Ascending aorta (tissue), 2 donors: ENCODE results near the gene TEX28. TPM values are rescaled to one million over a fixed set of nuclear protein-coding genes. Genes with fewer than 3 reads are reported as not detected.
"Not testable (repeated sequence)": the region's sequence is repeated elsewhere in the genome, so short reads cannot be mapped to it uniquely, and the experiment has no call there.

Experiments
- DNase-seq, 2 donors: peaks; one replicate each; pipeline ENCODE4 v3.0.0-alpha.2; 2019; ENCODE audit warnings: low spot score in 2 of 2
- H3K27ac ChIP-seq, 2 donors: fragments of 200-600 bp; sonication (generic); one replicate each; pipeline ENCODE4 v1.5.1; 2016 to 2017; ENCODE audit warnings: mild to moderate bottlenecking in 1 of 2
- H3K27me3 ChIP-seq: fragments of 200-600 bp; sonication (generic); one replicate; pipeline ENCODE4 v1.5.1; 2017
- H3K36me3 ChIP-seq, 2 donors: fragments of 200-600 bp; sonication (generic); one replicate each; pipeline ENCODE4 v1.5.1; 2016
- H3K4me1 ChIP-seq, 2 donors: fragments of 200-600 bp; sonication (generic); one replicate each; pipeline ENCODE4 v1.5.1; 2016 to 2017; ENCODE audit warnings: mild to moderate bottlenecking in 1 of 2
- H3K4me3 ChIP-seq, 2 donors: fragments of 200-600 bp; sonication (generic); one replicate each; pipeline ENCODE4 v1.5.1; 2016 to 2017; ENCODE audit warnings: mild to moderate bottlenecking in 1 of 2
- H3K9me3 ChIP-seq, 2 donors: fragments of 200-600 bp; sonication (generic); one replicate each; pipeline ENCODE4 v1.5.1; 2016
- CTCF ChIP-seq, 3 experiments: fragments of 200-600 bp in 2 of 3; fragments of 450-650 bp in 1 of 3; sonication (generic) in 2 of 3; IDR thresholded peaks; one replicate each; pipeline ENCODE4 v1.5.1; 2016 to 2019; ENCODE audit warnings: antibody characterized with exemption in 3 of 3, mild to moderate bottlenecking in 1 of 3, moderate library complexity in 1 of 3
- intact Hi-C: fragments of 100-400 bp; cut with DNase I; formaldehyde crosslinking; loops from one replicate; pipeline ENCODE4 v1.15.1; 2023
- total RNA-seq: library from RNA; depleted of rRNA; stranded (reverse); fragments of >200 nt; gene quantifications from one replicate; pipeline ENCODE4 v1.1.0, GENCODE V29; 2016

TEX28 gene
- total RNA-seq, 1 donor from 2014 or later, result not detected

GRCh38 chrX:154303476-154303875 lies 8.6 kb upstream of the TEX28 start:
- no peak for TF ChIP-seq CTCF (IDR thresholded peaks at IDR 0.05)
- H3K36me3 ChIP-seq, result no peaks in the 10 kb centered on the region
- no peak overlapping the region for H3K4me3 ChIP-seq
- H3K27ac ChIP-seq, result no peak overlapping the region
- intact Hi-C loops, result no loop called here
- H3K4me1 ChIP-seq, result no peaks in the 10 kb centered on the region
- no peaks in the 10 kb centered on the region for H3K9me3 ChIP-seq
- no peaks in the 10 kb centered on the region for H3K27me3 ChIP-seq
- DNase-seq, result no peak

- H3K9me3 ChIP-seq, H3K27me3 ChIP-seq, H3K4me3 ChIP-seq, DNase-seq, H3K27ac ChIP-seq, H3K4me1 ChIP-seq, intact Hi-C loops, H3K36me3 ChIP-seq: not testable (repeated sequence)
These were observed 8.1 kb upstream of the TEX28 start for GRCh38 chrX:154302998-154303397.

- intact Hi-C loops, result no loop called here
- no peaks in the 10 kb centered on the region for H3K36me3 ChIP-seq
- H3K27me3 ChIP-seq, result no peaks in the 10 kb centered on the region
- no peaks in the 10 kb centered on the region for H3K9me3 ChIP-seq
- H3K4me3 ChIP-seq, result no peak overlapping the region
- DNase-seq, result no peak
- no peak for TF ChIP-seq CTCF (IDR thresholded peaks at IDR 0.05)
- H3K27ac ChIP-seq, result no peak overlapping the region
- no peaks in the 10 kb centered on the region for H3K4me1 ChIP-seq
These were observed 5.9 kb upstream of the TEX28 start for GRCh38 chrX:154300816-154301215.

- Histone ChIP-seq H3K9me3 (no peaks in the 10 kb centered on the region), H3K27ac (no peak overlapping the region), H3K4me1 (no peaks in the 10 kb centered on the region), H3K4me3 (no peak overlapping the region), H3K27me3 (no peaks in the 10 kb centered on the region), H3K36me3 (no peaks in the 10 kb centered on the region)
- no peak for TF ChIP-seq CTCF (IDR thresholded peaks at IDR 0.05)
- intact Hi-C loops, result no loop called here
- no peak for DNase-seq
These were observed 3.4 kb upstream of the TEX28 start for GRCh38 chrX:154298312-154298711.

- DNase-seq, result no peak
- Histone ChIP-seq H3K4me3 (no peak overlapping the region), H3K27ac (no peak overlapping the region), H3K27me3 (no peaks in the 10 kb centered on the region), H3K4me1 (no peaks in the 10 kb centered on the region), H3K36me3 (no peaks in the 10 kb centered on the region), H3K9me3 (no peaks in the 10 kb centered on the region)
- intact Hi-C loops, result no loop called here
- TF ChIP-seq CTCF (IDR thresholded peaks at IDR 0.05), result no peak
These were observed 1.8 kb upstream of the TEX28 start for GRCh38 chrX:154296731-154297130.

- no peaks in the 10 kb centered on the region for H3K9me3 ChIP-seq
- H3K27ac ChIP-seq, result no peak within 1 kb of the TSS
- H3K4me3 ChIP-seq, result no peak within 1 kb of the TSS
- no peaks in the 10 kb centered on the region for H3K27me3 ChIP-seq
- intact Hi-C loops, result no loop called here
- no peak for TF ChIP-seq CTCF (IDR thresholded peaks at IDR 0.05)
- DNase-seq, result no peak
- H3K36me3 ChIP-seq, result no peaks in the 10 kb centered on the region
- no peaks in the 10 kb centered on the region for H3K4me1 ChIP-seq
These were observed 863 bp upstream of the TEX28 start, which contains the start of gene TKTL1 for GRCh38 chrX:154295664-154296310. TSS of gene TKTL1 (plus strand) at chrX:154295795. CDS start at chrX:154295860, 65 bp downstream.

GRCh38 chrX:154286406-154286805 lies 8.5 kb downstream of the TEX28 start:
- DNase-seq, H3K4me3 ChIP-seq, intact Hi-C loops, H3K36me3 ChIP-seq, H3K27me3 ChIP-seq, H3K4me1 ChIP-seq, H3K9me3 ChIP-seq, H3K27ac ChIP-seq: not testable (repeated sequence)

GRCh38 chrX:154284489-154285338 lies 10.2 kb downstream of the TEX28 start:
- H3K27ac ChIP-seq, H3K36me3 ChIP-seq, H3K27me3 ChIP-seq, intact Hi-C loops, H3K9me3 ChIP-seq, DNase-seq, H3K4me1 ChIP-seq, H3K4me3 ChIP-seq: not testable (repeated sequence)

- H3K36me3 ChIP-seq, intact Hi-C loops, DNase-seq, H3K27me3 ChIP-seq, H3K4me3 ChIP-seq, H3K27ac ChIP-seq, H3K9me3 ChIP-seq, H3K4me1 ChIP-seq: not testable (repeated sequence)
These were observed 25.7 kb downstream of the TEX28 start for GRCh38 chrX:154269245-154269644.
